IMR-90 (cell line): ENCODE results near the gene OR7A10. TPM values are rescaled to one million over a fixed set of nuclear protein-coding genes. Genes with fewer than 3 reads are reported as not detected.

Experiments used
- ATAC-seq: fragments of 200-7000 bp; cut with Tn5 transposase; 2 replicates; pipeline ENCODE4 v1.9.1; 2020; ENCODE audit warnings: low read depth, mild to moderate bottlenecking, moderate library complexity
- BruUV-seq: library from RNA; stranded (reverse); fragments of 400-500 nt; replicated peaks from 2 replicates; lab custom pipeline; 2021; lab: Mats Ljungman, UMichigan
- CTCF ChIA-PET: fragments of 300-600 bp; formaldehyde crosslinking; extraction: SDS; loops from one replicate; lab custom pipeline; 2021; ENCODE audit warnings: antibody characterized with exemption; lab: Yijun Ruan, JAX
- POLR2A ChIA-PET: fragments of 300-600 bp; sonication (Branson Sonifier 250); formaldehyde crosslinking; loops from one replicate; lab custom pipeline; 2022; ENCODE audit warnings: antibody characterized with exemption; ENCODE audit not compliant: unreplicated experiment; lab: Charles Lee
- DNase-seq: peaks from one replicate; pipeline ENCODE4 v3.0.0; 2013
- H2AFZ ChIP-seq: replicated peaks from 2 replicates; pipeline ENCODE3; 2013; ENCODE audit warnings: low read length, mild to moderate bottlenecking; ENCODE audit not compliant: poor library complexity
- H2AK5ac ChIP-seq: 2 replicates; pipeline ENCODE4 v1.6.1; 2013; ENCODE audit warnings: low read depth, low read length, inconsistent platforms
- H2AK9ac ChIP-seq: replicated peaks from 2 replicates; pipeline ENCODE3; 2013; ENCODE audit warnings: mild to moderate bottlenecking, low read depth, low read length, moderate library complexity; ENCODE audit not compliant: poor library complexity
- H2BK120ac ChIP-seq: 2 replicates; pipeline ENCODE4 v1.6.1; 2013; ENCODE audit warnings: low read depth, low read length, inconsistent platforms
- H2BK15ac ChIP-seq: 3 replicates; pipeline ENCODE4 v1.6.1; 2013; ENCODE audit warnings: low read depth, low read length, inconsistent platforms
- H2BK20ac ChIP-seq: 2 replicates; pipeline ENCODE4 v1.6.1; 2013; ENCODE audit warnings: low read depth, mild to moderate bottlenecking, inconsistent platforms, low read length, moderate library complexity
- H2BK5ac ChIP-seq: 2 replicates; pipeline ENCODE4 v1.6.1; 2013; ENCODE audit warnings: mild to moderate bottlenecking, low read depth, low read length, inconsistent platforms; ENCODE audit not compliant: poor library complexity, severe bottlenecking
- H3K14ac ChIP-seq: replicated peaks from 2 replicates; pipeline ENCODE4 v1.6.1; 2013; ENCODE audit warnings: low read depth, low read length, inconsistent platforms
- H3K18ac ChIP-seq: 2 replicates; pipeline ENCODE4 v1.6.1; 2013; ENCODE audit warnings: low read depth, low read length, control low read depth
- H3K23ac ChIP-seq: 2 replicates; pipeline ENCODE4 v1.6.1; 2013; ENCODE audit warnings: low read depth, low read length, inconsistent platforms
- H3K27ac ChIP-seq: 2 replicates; pipeline ENCODE4 v1.5.1; 2013; ENCODE audit warnings: mild to moderate bottlenecking, control low read depth, low read length; ENCODE audit not compliant: insufficient read depth
- H3K27me3 ChIP-seq: 2 replicates; pipeline ENCODE4 v1.6.1; 2013; ENCODE audit warnings: low read length; ENCODE audit not compliant: control insufficient read depth, insufficient read depth
- H3K36me3 ChIP-seq: 2 replicates; pipeline ENCODE4 v1.6.1; 2013; ENCODE audit warnings: low read length, mixed read lengths; ENCODE audit not compliant: control insufficient read depth, insufficient read depth
- H3K4ac ChIP-seq: 2 replicates; pipeline ENCODE4 v1.6.1; 2013; ENCODE audit warnings: low read depth, low read length, inconsistent platforms
- H3K4me1 ChIP-seq: 2 replicates; pipeline ENCODE4 v1.6.1; 2013; ENCODE audit warnings: low read length, mixed read lengths; ENCODE audit not compliant: control insufficient read depth, insufficient read depth
- H3K4me2 ChIP-seq: 2 replicates; pipeline ENCODE4 v1.6.1; 2013; ENCODE audit warnings: low read depth, mild to moderate bottlenecking, control low read depth, low read length, moderate library complexity
- H3K4me3 ChIP-seq: 2 replicates; pipeline ENCODE4 v1.5.1; 2013; ENCODE audit warnings: low read depth, mild to moderate bottlenecking, control low read depth, low read length, moderate library complexity; ENCODE audit not compliant: insufficient read depth
- H3K56ac ChIP-seq: 2 replicates; pipeline ENCODE4 v1.6.1; 2013; ENCODE audit warnings: low read length, inconsistent platforms; ENCODE audit not compliant: insufficient read depth; ENCODE audit errors: extremely low read depth
- H3K79me1 ChIP-seq, 2 experiments: 2 replicates each; pipeline ENCODE4 v1.6.1; 2013; ENCODE audit warnings: low read length in 2 of 2, inconsistent platforms in 1 of 2, low read depth in 1 of 2
- H3K9ac ChIP-seq: 2 replicates; pipeline ENCODE4 v1.6.1; 2013; ENCODE audit warnings: low read depth, low read length, control low read depth
- H3K9me1 ChIP-seq: 2 replicates; pipeline ENCODE4 v1.6.1; 2013; ENCODE audit warnings: low read length, inconsistent platforms; ENCODE audit not compliant: insufficient read depth
- H3K9me3 ChIP-seq: 2 replicates; pipeline ENCODE4 v1.6.1; 2013; ENCODE audit warnings: low read length; ENCODE audit not compliant: control insufficient read depth, insufficient read depth
- H4K20me1 ChIP-seq: 2 replicates; pipeline ENCODE4 v1.6.1; 2013; ENCODE audit warnings: low read length, inconsistent platforms; ENCODE audit not compliant: insufficient read depth
- H4K5ac ChIP-seq: 2 replicates; pipeline ENCODE4 v1.6.1; 2013; ENCODE audit warnings: mild to moderate bottlenecking, low read depth, low read length, control low read depth
- H4K8ac ChIP-seq, 2 experiments: 2 replicates each; pipeline ENCODE4 v1.6.1; 2013; ENCODE audit warnings: low read depth in 2 of 2, low read length in 2 of 2, control low read depth in 1 of 2, inconsistent platforms in 1 of 2
- H4K91ac ChIP-seq: 2 replicates; pipeline ENCODE4 v1.6.1; 2013; ENCODE audit warnings: low read depth, low read length, inconsistent platforms; ENCODE audit not compliant: insufficient read depth
- CEBPB ChIP-seq: IDR thresholded peaks from 2 replicates; pipeline ENCODE4 v1.6.1; 2012; ENCODE audit warnings: low read depth, low read length, improper control_type of control experiment
- CTCF ChIP-seq: conservative IDR thresholded peaks from 2 replicates; pipeline ENCODE4 v1.5.1; 2012; ENCODE audit warnings: mild to moderate bottlenecking, low read depth, low read length, improper control_type of control experiment
- MAFK ChIP-seq: IDR thresholded peaks from 2 replicates; pipeline ENCODE4 v1.6.1; 2012; ENCODE audit warnings: low read depth, low read length, improper control_type of control experiment
- MAZ ChIP-seq: IDR thresholded peaks from 2 replicates; pipeline ENCODE4 v1.6.1; 2012; ENCODE audit warnings: low read depth, mild to moderate bottlenecking, low read length, improper control_type of control experiment, moderate library complexity, borderline replicate concordance
- NFE2L2 ChIP-seq: fragments of 150-350 bp; IDR thresholded peaks from 2 replicates; pipeline ENCODE4 v1.6.1; 2016; ENCODE audit warnings: low read depth, mild to moderate bottlenecking, low read length
- WGBS, 2 experiments: methylation state at CpG; one replicate each; pipeline versions ENCODE4 v1.1.5 to v1.1.7; 2013; ENCODE audit warnings: missing lambda C conversion rate in 2 of 2; ENCODE audit not compliant: insufficient read length in 1 of 2; ENCODE audit errors: extremely low coverage in 2 of 2; 5-methylcytosine and 5-hydroxymethylcytosine counted together
- dilution Hi-C: fragments of 300-500 bp; cut with HindIII; formaldehyde crosslinking; loops from one replicate; pipeline ENCODE4 v1.14.3; 2018; ENCODE audit warnings: low sequenced_read_pairs; ENCODE audit not compliant: unreplicated experiment
- in situ Hi-C: fragments of 300-500 bp; cut with MboI; formaldehyde crosslinking; loops from 3 replicates; pipeline ENCODE4 v1.14.3; 2019; ENCODE audit warnings: low sequenced_read_pairs, inconsistent platforms, mixed read lengths
- intact Hi-C: fragments of 100-400 bp; cut with micrococcal nuclease; formaldehyde crosslinking; loops from 2 replicates; pipeline ENCODE4 v1.10.0; 2022
- polyA plus RNA-seq, 3 experiments: library from polyadenylated mRNA; depleted of rRNA; stranded (reverse); fragments of >200 nt; gene quantifications; 2 replicates each; pipeline ENCODE4 v1.2.3, GENCODE V29; 2012; ENCODE audit warnings: low replicate concordance in 1 of 3
- total RNA-seq: library from RNA; depleted of rRNA; stranded (reverse); fragments of >200 nt; gene quantifications from 2 replicates; pipeline ENCODE4 v1.2.3, GENCODE V29; 2012

The OR7A10 gene
- total and polyA plus RNA-seq, 2 of the 4 experiments (the other 2 are of a cell fraction), result not detected

DNA sequence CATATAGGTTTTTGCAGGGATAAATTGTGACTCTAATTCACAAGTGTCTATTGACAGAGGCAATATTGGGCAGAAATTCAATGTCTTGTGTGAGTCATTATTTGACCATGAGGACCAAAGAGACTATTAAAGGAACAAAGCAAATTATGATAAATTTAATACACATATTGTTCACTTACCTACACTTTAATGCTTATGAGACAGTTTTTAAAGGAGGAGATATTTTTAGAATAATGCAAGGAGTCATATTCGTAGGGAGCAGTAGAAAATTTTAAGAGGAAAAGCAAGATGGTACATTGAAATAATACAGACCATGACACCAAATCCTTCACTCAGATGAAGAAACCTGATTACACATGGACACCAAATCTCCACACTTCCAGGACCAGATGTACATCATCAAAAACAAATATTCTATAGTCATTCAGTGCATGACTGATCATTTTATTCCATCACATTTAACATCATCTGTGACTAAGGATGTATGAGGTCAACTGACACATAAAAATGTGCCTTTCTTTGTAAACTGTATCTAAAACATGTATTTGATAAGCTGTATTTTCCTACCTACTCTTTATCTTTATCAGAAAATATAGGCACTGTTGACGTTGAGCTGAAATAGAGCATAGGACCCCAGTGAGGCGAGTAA, 41.4 kb upstream of the OR7A10 start:
- no peak for TF ChIP-seq MAFK
- TF ChIP-seq CEBPB, result no peak
- TF ChIP-seq CTCF, result no peak
- no peak for TF ChIP-seq NFE2L2
- no peak for TF ChIP-seq MAZ
- H4K8ac ChIP-seq, result no peak overlapping the region
- no peak overlapping the region for H2AFZ ChIP-seq
- no peak overlapping the region for H2AK5ac ChIP-seq
- no peak overlapping the region for H3K27ac ChIP-seq
- H2AK9ac ChIP-seq, result no peak overlapping the region
- H3K4me2 ChIP-seq, result no peak overlapping the region
- H3K56ac ChIP-seq, result no peak overlapping the region
- no peak overlapping the region for H3K9ac ChIP-seq
- no peak overlapping the region for H3K4ac ChIP-seq
- no peaks in the 10 kb centered on the region for H3K79me1 ChIP-seq
- ChIA-PET CTCF (no interaction called here), POLR2A (no interaction called here)
- in situ Hi-C loops (loop anchor here (25.0 kb wide), 1 partner anchor 303 kb away; the partner anchor contains the start of gene CLEC17A), intact Hi-C loops (no loop called here), dilution Hi-C loops (no loop called here)
- no peak overlapping the region for H2BK20ac ChIP-seq
- no peak overlapping the region for H3K23ac ChIP-seq
- no peak overlapping the region for H2BK15ac ChIP-seq
- no peaks in the 10 kb centered on the region for H3K9me3 ChIP-seq
- no peak for ATAC-seq
- no peaks in the 10 kb centered on the region for H3K9me1 ChIP-seq
- no peaks in the 10 kb centered on the region for H3K4me1 ChIP-seq
- no CpG with 5 or more reads among the region's 3 CpGs for WGBS, 2 experiments
- no peak overlapping the region for H3K14ac ChIP-seq
- no peaks in the 10 kb centered on the region for H4K20me1 ChIP-seq
- H3K4me3 ChIP-seq, result no peak overlapping the region
- BruUV-seq, result no TSS peak
- no peak overlapping the region for H4K5ac ChIP-seq
- H3K27me3 ChIP-seq, result no peaks in the 10 kb centered on the region
- no peak overlapping the region for H2BK5ac ChIP-seq
- H3K18ac ChIP-seq, result no peak overlapping the region
- no peak overlapping the region for H4K91ac ChIP-seq
- H2BK120ac ChIP-seq, result no peak overlapping the region
- no peak for DNase-seq
- no peaks in the 10 kb centered on the region for H3K36me3 ChIP-seq
